ENCODE data around the gene CFAP97D1.

The CFAP97D1 gene

GRCh38 chr17:43778337-43779144 lies 1.7 kb upstream of the CFAP97D1 start, which contains the start of gene DUSP3:
Gene DUSP3, minus strand, starts transcription at chr17:43778977. Its CDS starts 53 bp downstream, at chr17:43778924.
- TF ChIP-seq CTCF (IDR thresholded peaks at IDR 0.05), result no peak

DNA sequence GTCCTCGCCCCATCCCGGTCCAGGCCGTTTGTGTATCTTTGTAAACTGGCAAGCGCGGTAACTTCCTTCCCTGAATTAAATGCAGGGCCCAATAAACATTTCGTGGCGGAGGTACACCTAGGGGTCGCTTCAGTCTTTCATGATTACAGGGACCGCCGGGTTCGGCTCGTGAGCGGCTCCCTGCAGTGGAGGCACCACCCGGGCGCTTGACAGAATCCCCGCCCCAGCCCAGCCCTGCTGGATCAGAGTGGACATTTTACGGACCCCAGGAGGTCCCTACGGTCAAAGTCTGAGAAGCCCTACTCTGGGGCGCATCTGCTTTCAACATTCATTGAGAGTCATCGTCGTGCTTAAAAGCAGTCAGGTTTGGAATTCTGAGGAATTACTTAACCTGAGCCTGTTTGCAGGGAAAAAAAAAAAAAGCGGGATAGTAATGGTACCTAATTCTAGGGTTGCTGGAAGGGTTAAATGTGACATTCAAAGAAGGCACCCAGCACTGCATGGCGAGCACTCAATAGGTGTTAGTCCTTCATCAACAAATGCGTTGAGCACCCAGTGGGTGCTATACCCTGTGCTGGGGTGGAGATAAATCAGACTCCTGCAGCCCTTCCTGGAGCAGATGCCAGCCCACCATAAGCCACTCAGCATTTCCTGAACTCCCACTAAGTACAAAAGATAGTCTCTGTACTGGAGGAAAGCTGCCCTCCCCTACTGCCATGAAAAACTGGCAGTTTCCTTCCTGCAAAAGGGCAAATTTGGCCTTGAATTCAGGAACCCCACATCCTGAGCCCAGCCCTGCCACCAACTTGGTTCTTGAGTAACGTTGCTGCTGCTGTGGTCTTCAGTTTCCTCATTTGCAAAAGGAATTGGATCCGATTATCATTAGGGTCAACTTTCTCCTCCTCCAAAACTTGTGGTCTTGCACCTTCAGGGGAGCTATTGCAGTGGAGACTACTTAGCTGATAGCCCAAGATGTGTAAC lies 800 bp upstream of the CFAP97D1 start:
- TF ChIP-seq CTCF (IDR thresholded peaks at IDR 0.05), result no peak; the same call in 1 of the 2 replicates

GRCh38 chr17:43782913-43783680 lies 2.9 kb downstream of the CFAP97D1 start:
- no peak for TF ChIP-seq CTCF (IDR thresholded peaks at IDR 0.05)

DNA sequence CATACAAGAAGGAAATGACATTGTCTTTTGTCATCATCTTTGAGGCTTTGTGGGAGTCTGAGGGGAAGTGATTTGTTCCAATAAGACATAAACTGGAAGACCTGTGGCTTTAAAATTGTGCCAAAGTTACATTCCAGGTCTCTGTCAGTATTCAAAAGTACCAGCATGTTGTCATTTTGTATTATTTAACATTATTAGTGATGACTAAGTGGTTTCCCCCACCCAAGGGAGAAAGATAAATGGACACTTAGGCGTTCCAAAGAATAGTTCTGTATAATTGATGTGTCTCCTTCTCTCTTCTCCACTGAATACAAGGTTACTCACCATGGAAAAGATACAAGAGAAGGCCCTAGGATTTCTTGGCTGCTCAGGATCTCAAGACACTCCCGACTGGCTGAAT lies 3.8 kb downstream of the CFAP97D1 start:
- no peak for TF ChIP-seq CTCF (IDR thresholded peaks at IDR 0.05)

DNA sequence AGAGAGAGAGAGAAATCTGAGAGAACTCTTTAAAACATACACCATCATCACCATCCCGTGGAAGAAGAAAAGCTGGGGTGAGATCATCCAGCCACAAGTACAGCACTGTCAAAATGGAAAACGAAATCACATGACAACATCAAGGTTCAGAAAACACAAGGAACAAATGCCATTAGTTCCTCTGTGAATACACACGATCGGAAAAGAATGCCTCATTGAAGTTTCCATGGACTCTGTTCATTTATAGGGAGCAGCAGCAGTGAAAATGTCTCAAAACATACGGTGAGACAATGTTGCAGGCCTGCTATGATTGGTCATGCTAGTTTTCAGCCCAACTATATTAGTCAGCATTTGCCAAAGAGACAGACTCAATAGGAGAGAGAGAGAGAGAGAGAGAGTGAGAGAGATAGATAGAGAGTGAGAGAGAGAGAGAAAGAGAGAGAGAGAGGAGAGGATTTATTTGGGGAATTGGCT lies 4.4 kb downstream of the CFAP97D1 start:
- no peak for TF ChIP-seq CTCF (IDR thresholded peaks at IDR 0.05)

DNA sequence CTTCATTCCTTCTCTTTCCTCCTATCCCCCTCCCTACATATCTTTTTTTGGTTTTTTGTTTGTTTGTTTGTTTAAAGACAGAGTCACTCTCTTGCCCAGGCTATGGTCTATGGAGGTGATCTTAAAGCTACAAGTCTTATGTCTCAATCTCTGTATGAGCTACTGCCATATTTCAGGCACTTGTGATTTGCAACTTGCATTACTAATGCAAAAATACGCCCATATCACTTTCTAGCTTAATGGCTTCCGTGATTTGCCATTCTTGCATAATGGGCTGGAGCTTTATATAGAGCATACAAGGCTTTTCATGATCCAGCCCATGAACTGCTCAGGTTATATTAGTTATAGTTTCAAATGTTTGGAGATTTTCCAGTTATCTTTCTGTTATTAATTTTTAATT lies 7.5 kb downstream of the CFAP97D1 start:
- TF ChIP-seq CTCF (IDR thresholded peaks at IDR 0.05), result no peak

DNA sequence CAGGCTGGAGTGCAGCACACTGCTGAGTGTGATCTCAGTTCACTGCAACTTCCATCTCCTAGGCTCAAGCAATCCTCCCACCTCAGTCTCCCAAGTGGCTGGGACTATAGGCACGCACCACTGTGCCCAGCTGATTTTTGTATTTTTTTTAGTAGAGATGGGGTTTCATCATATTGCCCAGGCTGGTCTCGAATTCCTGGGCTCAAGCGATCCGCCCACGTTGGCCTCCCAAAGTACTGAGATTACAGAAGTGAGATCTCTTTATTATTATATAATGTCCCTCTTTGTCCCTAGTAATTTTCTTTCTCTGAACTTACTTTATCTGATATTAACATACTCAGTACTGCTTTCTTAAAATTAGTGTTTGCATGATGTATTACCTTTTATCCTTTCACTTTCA lies 8.3 kb downstream of the CFAP97D1 start:
- TF ChIP-seq CTCF (IDR thresholded peaks at IDR 0.05), result no peak
